HG03378 (cell line): ENCODE data around the gene ESRRB.

Source experiments
- ATAC-seq: cut with Tn5 transposase; IDR thresholded peaks from one replicate; pipeline ENCODE4 v1.9.1; 2021; ENCODE audit warnings: mild to moderate bottlenecking, moderate library complexity; ENCODE audit not compliant: unreplicated experiment

Gene ESRRB

GRCh38 chr14:76439237-76439775 lies 63.4 kb downstream of the ESRRB start:
- ATAC-seq, result no peak

GRCh38 chr14:76446486-76446885 lies 70.5 kb downstream of the ESRRB start:
- ATAC-seq, result no peak

GRCh38 chr14:76446921-76447320 lies 71.0 kb downstream of the ESRRB start:
- ATAC-seq, result no peak

- no peak for ATAC-seq
These were observed 74.5 kb downstream of the ESRRB start for GRCh38 chr14:76450476-76450875.

GRCh38 chr14:76456200-76456599 lies 80.3 kb downstream of the ESRRB start:
- ATAC-seq, result no peak

- ATAC-seq, result no peak
These were observed 81.1 kb downstream of the ESRRB start for GRCh38 chr14:76456891-76457586.

GRCh38 chr14:76457841-76458240 lies 81.9 kb downstream of the ESRRB start:
- ATAC-seq, result no peak

GRCh38 chr14:76461886-76462285 lies 85.9 kb downstream of the ESRRB start:
- ATAC-seq, result no peak

GRCh38 chr14:76462330-76462729 lies 86.4 kb downstream of the ESRRB start:
- no peak for ATAC-seq

- ATAC-seq, result no peak
These were observed 87.2 kb downstream of the ESRRB start for GRCh38 chr14:76463105-76463504.

- ATAC-seq, result no peak
These were observed 88.9 kb downstream of the ESRRB start for GRCh38 chr14:76464856-76465255.

- no peak for ATAC-seq
These were observed 89.7 kb downstream of the ESRRB start for GRCh38 chr14:76465664-76466063.

GRCh38 chr14:76467711-76468155 lies 91.8 kb downstream of the ESRRB start:
- ATAC-seq, result no peak

GRCh38 chr14:76472199-76472723 lies 96.3 kb downstream of the ESRRB start:
- ATAC-seq, result no peak

GRCh38 chr14:76473481-76474263 lies 97.7 kb downstream of the ESRRB start:
- ATAC-seq, result no peak

- ATAC-seq, result no peak
These were observed 104.5 kb downstream of the ESRRB start for GRCh38 chr14:76480426-76480825.

GRCh38 chr14:76484355-76484754 lies 108.4 kb downstream of the ESRRB start:
- no peak for ATAC-seq

- ATAC-seq, result no peak
These were observed 110.4 kb downstream of the ESRRB start for GRCh38 chr14:76486251-76486743.

- ATAC-seq, result no peak
These were observed 112.6 kb downstream of the ESRRB start for GRCh38 chr14:76488551-76488950.

- no peak for ATAC-seq
These were observed 113.7 kb downstream of the ESRRB start for GRCh38 chr14:76489667-76490066.

- ATAC-seq, result no peak
These were observed 114.2 kb downstream of the ESRRB start for GRCh38 chr14:76490111-76490510.

GRCh38 chr14:76490735-76491134 lies 114.8 kb downstream of the ESRRB start:
- ATAC-seq, result no peak
